NT2/D1 (cell line): ENCODE measurements around the gene PEX1.

Source experiments
- DNase-seq: peaks from one replicate; pipeline ENCODE4 v3.0.0-alpha.2; 2011; ENCODE audit warnings: low read depth, low spot score
- H3K27me3 ChIP-seq: 2 replicates; pipeline ENCODE4 v1.6.0; 2011; ENCODE audit warnings: mild to moderate bottlenecking; ENCODE audit not compliant: insufficient read length, insufficient read depth
- H3K36me3 ChIP-seq: 2 replicates; pipeline ENCODE4 v1.6.1; 2011; ENCODE audit warnings: mild to moderate bottlenecking, low read length, mixed read lengths; ENCODE audit not compliant: insufficient read depth, insufficient read length
- H3K4me1 ChIP-seq: 2 replicates; pipeline ENCODE4 v1.5.1; 2011; ENCODE audit not compliant: insufficient read depth, insufficient read length
- H3K4me3 ChIP-seq: 2 replicates; pipeline ENCODE4 v1.5.1; 2011; ENCODE audit warnings: low read depth; ENCODE audit not compliant: insufficient read length
- H3K9ac ChIP-seq: 2 replicates; pipeline ENCODE4 v1.6.0; 2011; ENCODE audit warnings: low read depth; ENCODE audit not compliant: insufficient read length
- H3K9me3 ChIP-seq: 2 replicates; pipeline ENCODE4 v1.5.1; 2011; ENCODE audit warnings: mild to moderate bottlenecking, low read length; ENCODE audit not compliant: insufficient read depth
- SUZ12 ChIP-seq: IDR thresholded peaks from 2 replicates; pipeline ENCODE4 v1.6.1; 2011; ENCODE audit not compliant: insufficient read length, insufficient read depth; ENCODE audit errors: extremely low read depth
- YY1 ChIP-seq: IDR thresholded peaks from 2 replicates; pipeline ENCODE4 v1.6.1; 2011; ENCODE audit not compliant: insufficient read length, insufficient read depth
- ZNF274 ChIP-seq: IDR thresholded peaks from 2 replicates; pipeline ENCODE4 v1.6.1; 2011; ENCODE audit warnings: mild to moderate bottlenecking, low read depth, low read length

PEX1 gene

DNA sequence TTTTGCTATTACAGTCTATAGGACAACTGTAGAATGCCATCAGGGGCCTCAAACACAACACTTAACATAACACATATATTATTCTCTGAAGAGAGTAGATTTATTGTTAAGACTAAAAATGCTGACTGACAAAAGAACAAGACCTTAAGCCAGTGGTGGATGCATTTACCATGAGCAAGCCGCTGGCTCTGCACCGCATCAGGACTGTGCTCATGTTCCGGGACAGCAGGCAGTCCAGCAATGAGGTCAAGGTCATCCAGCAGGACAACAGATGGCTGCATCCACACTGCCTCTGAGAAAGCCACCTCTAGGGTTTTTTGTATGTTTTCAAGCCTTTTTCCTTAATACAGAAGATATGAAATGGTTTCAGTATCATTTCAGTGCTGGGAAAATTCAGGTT lies 23.8 kb downstream of the PEX1 start:
- Histone ChIP-seq H3K36me3 (peaks cover 15% of the 10 kb centered on the region), H3K4me1 (no peaks in the 10 kb centered on the region), H3K27me3 (no peaks in the 10 kb centered on the region), H3K9me3 (no peaks in the 10 kb centered on the region), H3K9ac (no peak overlapping the region), H3K4me3 (no peak overlapping the region)
- DNase-seq, result no peak
- TF ChIP-seq ZNF274 (no peak), SUZ12 (no peak), YY1 (no peak)

DNA sequence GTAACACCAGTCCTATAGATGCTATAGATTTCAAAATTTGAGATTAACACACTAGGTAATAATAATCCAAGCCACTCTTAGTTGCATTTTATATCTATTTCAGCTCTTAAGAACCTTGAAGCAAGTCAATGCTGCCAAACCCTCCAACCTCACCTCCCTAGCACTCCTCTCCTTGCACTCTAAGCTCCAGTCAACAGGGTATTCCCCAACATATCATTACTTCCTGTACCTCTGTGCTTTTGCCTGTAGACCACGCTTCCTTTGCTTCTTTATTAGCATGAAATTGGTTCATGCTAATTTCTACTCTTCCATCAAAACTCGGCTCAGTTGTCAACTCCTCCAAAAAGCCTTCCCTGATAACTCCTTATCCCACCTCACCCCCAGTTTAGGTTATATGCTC lies 24.6 kb downstream of the PEX1 start:
- Histone ChIP-seq H3K4me1 (no peaks in the 10 kb centered on the region), H3K9ac (no peak overlapping the region), H3K9me3 (no peaks in the 10 kb centered on the region), H3K27me3 (no peaks in the 10 kb centered on the region), H3K4me3 (no peak overlapping the region), H3K36me3 (peaks cover 15% of the 10 kb centered on the region)
- DNase-seq, result no peak
- no peak for TF ChIP-seq ZNF274
- TF ChIP-seq YY1, result no peak
- TF ChIP-seq SUZ12, result no peak

DNA sequence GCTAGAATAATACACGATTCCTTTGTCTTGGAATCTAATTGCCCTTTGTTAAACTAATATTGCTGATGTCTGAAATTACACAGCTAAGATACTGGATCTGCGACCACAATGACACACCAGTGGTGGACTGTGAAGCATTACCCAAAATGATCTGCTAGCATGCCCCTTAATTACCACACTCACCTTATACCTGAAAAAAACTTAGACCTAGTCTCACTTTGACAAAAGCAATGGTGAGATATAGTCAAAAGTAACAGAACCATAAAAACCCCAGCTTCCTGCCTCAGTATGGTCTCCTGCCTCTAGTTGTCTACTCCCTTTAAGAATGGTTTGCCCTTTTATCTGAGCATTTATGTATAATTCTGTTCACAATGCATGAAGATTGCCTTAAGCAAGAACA lies 29.8 kb downstream of the PEX1 start:
- H3K4me1 ChIP-seq, result no peaks in the 10 kb centered on the region
- peaks cover 20% of the 10 kb centered on the region for H3K36me3 ChIP-seq
- H3K9me3 ChIP-seq, result no peaks in the 10 kb centered on the region
- TF ChIP-seq YY1, result no peak
- TF ChIP-seq SUZ12, result no peak
- TF ChIP-seq ZNF274, result no peak
- no peak for DNase-seq
- H3K4me3 ChIP-seq, result no peak overlapping the region
- no peaks in the 10 kb centered on the region for H3K27me3 ChIP-seq
- H3K9ac ChIP-seq, result no peak overlapping the region

DNA sequence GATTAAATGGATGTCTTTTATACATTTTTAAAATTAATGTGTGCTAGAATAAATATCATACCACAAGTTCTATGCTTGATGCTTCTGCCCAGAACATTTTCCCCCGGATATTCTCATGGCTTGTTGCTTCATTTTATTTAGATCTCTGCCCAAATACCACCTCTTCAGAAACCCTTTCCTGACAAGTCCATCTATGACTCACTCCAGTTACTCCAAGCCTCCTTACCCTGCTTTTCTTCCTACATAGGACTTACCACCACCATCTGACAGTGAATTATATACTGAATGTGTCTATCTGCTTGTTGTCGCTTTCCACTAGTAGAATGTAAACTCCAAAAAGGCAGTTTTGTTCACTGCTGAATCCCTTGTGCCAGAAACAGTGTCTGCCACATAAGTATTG lies 31.4 kb downstream of the PEX1 start:
- TF ChIP-seq ZNF274, result no peak
- TF ChIP-seq YY1, result no peak
- TF ChIP-seq SUZ12, result no peak
- Histone ChIP-seq H3K36me3 (peaks cover 28% of the 10 kb centered on the region), H3K9me3 (no peaks in the 10 kb centered on the region), H3K27me3 (no peaks in the 10 kb centered on the region), H3K4me3 (no peak overlapping the region), H3K4me1 (no peaks in the 10 kb centered on the region), H3K9ac (no peak overlapping the region)
- no peak for DNase-seq

DNA sequence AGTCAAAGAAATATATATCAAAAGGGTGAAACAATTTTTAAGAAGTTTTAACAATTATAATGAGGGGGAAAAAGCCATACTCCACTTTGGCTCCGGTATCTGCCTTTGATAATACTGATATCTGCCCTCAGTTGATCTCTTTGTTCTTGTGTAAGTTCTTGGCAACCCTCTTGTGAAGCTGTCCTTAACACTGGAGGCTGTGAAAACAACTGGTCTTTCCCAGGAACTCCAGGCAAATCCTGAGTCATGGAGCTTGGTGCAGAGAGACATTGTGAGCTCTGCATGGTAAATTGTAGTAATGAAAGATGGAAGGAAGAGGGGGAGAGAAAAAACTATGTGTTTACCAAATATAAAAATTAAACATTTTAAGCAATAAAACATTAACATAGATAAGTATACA lies 38.7 kb downstream of the PEX1 start:
- Histone ChIP-seq H3K4me3 (no peak overlapping the region), H3K9me3 (no peaks in the 10 kb centered on the region), H3K9ac (no peak overlapping the region), H3K27me3 (no peaks in the 10 kb centered on the region), H3K4me1 (no peaks in the 10 kb centered on the region), H3K36me3 (peaks cover 44% of the 10 kb centered on the region)
- TF ChIP-seq YY1 (no peak), ZNF274 (no peak), SUZ12 (no peak)
- no peak for DNase-seq

DNA sequence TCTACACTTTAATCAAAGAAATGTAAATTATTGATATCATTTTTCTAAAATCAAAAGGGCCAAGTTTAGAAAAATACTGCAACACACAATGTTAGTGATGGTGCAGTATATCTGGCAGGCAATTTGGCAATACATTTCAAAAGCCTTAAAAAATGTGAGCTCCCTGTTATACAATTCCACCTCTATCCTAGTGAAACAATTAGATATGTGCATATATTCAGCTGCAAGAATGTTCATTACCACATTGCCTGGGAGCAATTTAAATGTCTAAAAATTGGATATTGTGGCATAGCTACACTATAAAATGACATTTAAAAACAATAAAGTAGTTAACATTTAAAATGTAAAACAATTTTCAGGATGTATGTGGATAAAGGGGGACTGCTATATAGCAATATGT lies 40.5 kb downstream of the PEX1 start:
- no peaks in the 10 kb centered on the region for H3K27me3 ChIP-seq
- no peaks in the 10 kb centered on the region for H3K9me3 ChIP-seq
- H3K9ac ChIP-seq, result no peak overlapping the region
- TF ChIP-seq YY1, result no peak
- TF ChIP-seq ZNF274, result no peak
- TF ChIP-seq SUZ12, result no peak
- peaks cover 35% of the 10 kb centered on the region for H3K36me3 ChIP-seq
- no peak overlapping the region for H3K4me3 ChIP-seq
- DNase-seq, result no peak
- no peaks in the 10 kb centered on the region for H3K4me1 ChIP-seq

DNA sequence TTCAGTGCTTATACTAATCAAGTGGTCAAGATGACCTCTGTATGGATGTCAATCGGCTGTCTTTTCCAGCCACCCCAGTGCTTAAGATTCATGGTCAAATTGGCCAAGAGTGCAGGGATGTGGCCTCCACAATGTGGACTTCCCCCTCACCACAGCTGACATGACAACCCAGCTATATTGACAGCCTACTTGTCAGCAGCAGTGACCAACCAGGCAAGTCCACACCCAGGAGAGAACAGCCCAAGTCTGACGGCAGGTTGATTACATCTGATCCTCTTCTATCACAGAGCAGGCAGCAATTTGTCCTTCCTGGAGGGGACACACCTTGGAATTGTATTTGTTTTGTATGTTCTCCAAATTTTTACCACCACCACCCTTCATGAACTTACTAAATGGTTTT lies 42.3 kb downstream of the PEX1 start:
- H3K4me1 ChIP-seq, result no peaks in the 10 kb centered on the region
- H3K9ac ChIP-seq, result no peak overlapping the region
- no peaks in the 10 kb centered on the region for H3K9me3 ChIP-seq
- H3K4me3 ChIP-seq, result no peak overlapping the region
- no peaks in the 10 kb centered on the region for H3K27me3 ChIP-seq
- peaks cover 27% of the 10 kb centered on the region for H3K36me3 ChIP-seq
- TF ChIP-seq SUZ12 (no peak), ZNF274 (no peak), YY1 (no peak)
- DNase-seq, result no peak
